ENCODE data around the gene GDF11.

GDF11 gene

DNA sequence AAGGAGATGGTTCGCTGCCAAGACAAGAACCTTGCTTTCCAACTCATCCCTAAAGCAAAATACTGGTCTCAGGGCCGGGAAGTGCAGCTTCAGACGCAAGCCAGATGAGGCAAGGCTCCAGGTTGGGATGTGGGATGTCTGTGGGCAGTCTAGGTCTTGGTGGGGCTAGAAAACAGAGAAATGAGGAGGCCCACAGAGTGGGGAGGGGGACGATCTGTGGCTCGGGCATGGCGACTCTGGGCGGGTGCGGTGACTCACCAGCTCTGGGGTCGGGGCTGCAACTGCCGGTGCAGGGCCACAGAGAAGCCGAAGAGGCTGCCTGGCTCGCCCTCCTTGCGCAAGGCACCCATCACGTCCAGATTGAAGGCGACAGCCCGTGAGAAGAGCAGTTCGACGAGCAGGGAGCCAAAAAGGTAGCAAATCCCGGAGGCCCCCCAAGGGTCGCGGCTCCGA lies 35.7 kb upstream of the GDF11 start (continued):
- TF ChIP-seq PRDM10 (tag by site-specific recombination; IDR thresholded peaks at IDR 0.05) (0 out of 2 replicates have a peak, but pooled peaks have one; percentile 15), ZNF239 (tag by site-specific recombination; IDR thresholded peaks at IDR 0.05) (no peak), ZNF501 (tag by site-specific recombination; IDR thresholded peaks at IDR 0.05) (no peak), ZBTB20 (tag by site-specific recombination; IDR thresholded peaks at IDR 0.05) (peak; percentile 61), ZNF202 (tag by site-specific recombination; IDR thresholded peaks at IDR 0.05; ENCODE audit: borderline replicate concordance) (no peak), ZNF157 (tag by site-specific recombination; IDR thresholded peaks at IDR 0.05) (no peak), ZNF704 (tag by site-specific recombination; IDR thresholded peaks at IDR 0.05) (no peak), ZNF184 (tag by site-specific recombination; IDR thresholded peaks at IDR 0.05) (no peak), KLF10 (tag by site-specific recombination; IDR thresholded peaks at IDR 0.05) (no peak), ZFP37 (tag by site-specific recombination; IDR thresholded peaks at IDR 0.05) (peak; percentile 17; the same call in 1 of the 2 replicates), ZNF449 (tag by site-specific recombination; IDR thresholded peaks at IDR 0.05) (no peak), ZNF311 (tag by site-specific recombination; IDR thresholded peaks at IDR 0.05; ENCODE audit: borderline replicate concordance) (no peak), ZSCAN4 (tag by site-specific recombination; IDR thresholded peaks at IDR 0.05) (no peak), ZNF174 (tag by site-specific recombination; IDR thresholded peaks at IDR 0.05) (no peak), MZF1 (tag by site-specific recombination; IDR thresholded peaks at IDR 0.05; ENCODE audit: borderline replicate concordance) (no peak), ELK4 (IDR thresholded peaks at IDR 0.05; ENCODE audit: borderline replicate concordance, low read depth, low read length) (no peak), WT1 (tag by site-specific recombination; IDR thresholded peaks at IDR 0.05) (peak; percentile 35), KLF8 (tag by site-specific recombination; IDR thresholded peaks at IDR 0.05) (no peak), ZBTB17 (tag by site-specific recombination; IDR thresholded peaks at IDR 0.05) (peak; percentile 82), ATF2 (tag by site-specific recombination; IDR thresholded peaks at IDR 0.05; ENCODE audit: low read depth) (no peak), ZNF473 (tag by site-specific recombination; IDR thresholded peaks at IDR 0.05) (no peak)
- TF ChIP-seq, protein P1, sequence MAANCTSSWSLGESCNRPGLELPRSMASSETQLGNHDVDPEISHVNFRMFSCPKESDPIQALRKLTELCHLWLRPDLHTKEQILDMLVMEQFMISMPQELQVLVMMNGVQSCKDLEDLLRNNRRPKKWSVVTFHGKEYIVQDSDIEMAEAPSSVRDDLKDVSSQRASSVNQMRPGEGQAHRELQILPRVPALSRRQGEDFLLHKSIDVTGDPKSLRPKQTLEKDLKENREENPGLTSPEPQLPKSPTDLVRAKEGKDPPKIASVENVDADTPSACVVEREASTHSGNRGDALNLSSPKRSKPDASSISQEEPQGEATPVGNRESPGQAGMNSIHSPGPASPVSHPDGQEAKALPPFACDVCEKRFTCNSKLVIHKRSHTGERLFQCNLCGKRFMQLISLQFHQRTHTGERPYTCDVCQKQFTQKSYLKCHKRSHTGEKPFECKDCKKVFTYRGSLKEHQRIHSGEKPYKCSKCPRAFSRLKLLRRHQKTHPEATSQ (tag by site-specific recombination; IDR thresholded peaks at IDR 0.05), result no peak
- TF ChIP-seq, protein P2, sequence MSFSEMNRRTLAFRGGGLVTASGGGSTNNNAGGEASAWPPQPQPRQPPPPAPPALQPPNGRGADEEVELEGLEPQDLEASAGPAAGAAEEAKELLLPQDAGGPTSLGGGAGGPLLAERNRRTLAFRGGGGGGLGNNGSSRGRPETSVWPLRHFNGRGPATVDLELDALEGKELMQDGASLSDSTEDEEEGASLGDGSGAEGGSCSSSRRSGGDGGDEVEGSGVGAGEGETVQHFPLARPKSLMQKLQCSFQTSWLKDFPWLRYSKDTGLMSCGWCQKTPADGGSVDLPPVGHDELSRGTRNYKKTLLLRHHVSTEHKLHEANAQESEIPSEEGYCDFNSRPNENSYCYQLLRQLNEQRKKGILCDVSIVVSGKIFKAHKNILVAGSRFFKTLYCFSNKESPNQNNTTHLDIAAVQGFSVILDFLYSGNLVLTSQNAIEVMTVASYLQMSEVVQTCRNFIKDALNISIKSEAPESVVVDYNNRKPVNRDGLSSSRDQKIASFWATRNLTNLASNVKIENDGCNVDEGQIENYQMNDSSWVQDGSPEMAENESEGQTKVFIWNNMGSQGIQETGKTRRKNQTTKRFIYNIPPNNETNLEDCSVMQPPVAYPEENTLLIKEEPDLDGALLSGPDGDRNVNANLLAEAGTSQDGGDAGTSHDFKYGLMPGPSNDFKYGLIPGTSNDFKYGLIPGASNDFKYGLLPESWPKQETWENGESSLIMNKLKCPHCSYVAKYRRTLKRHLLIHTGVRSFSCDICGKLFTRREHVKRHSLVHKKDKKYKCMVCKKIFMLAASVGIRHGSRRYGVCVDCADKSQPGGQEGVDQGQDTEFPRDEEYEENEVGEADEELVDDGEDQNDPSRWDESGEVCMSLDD (tag by site-specific recombination; IDR thresholded peaks at IDR 0.05), result peak; percentile 45; the same call in 1 of the 2 replicates
